RWPE1 (cell line): ENCODE results near the gene GALNT1.
"Not testable (repeated sequence)": the region's sequence is repeated elsewhere in the genome, so short reads cannot be mapped to it uniquely, and the experiment has no call there.

Source experiments
- CTCF ChIA-PET: fragments of 350-600 bp; sonication (Branson Sonifier 250); formaldehyde crosslinking; extraction: SDS; loops from one replicate; lab custom pipeline; 2021; lab: Yijun Ruan, JAX
- POLR2A ChIA-PET: fragments of 400-600 bp; formaldehyde crosslinking; extraction: SDS; loops from one replicate; lab custom pipeline; 2020; ENCODE audit warnings: antibody characterized with exemption; ENCODE audit not compliant: low non-redundant PET; lab: Yijun Ruan, JAX
- DNase-seq: peaks from one replicate; pipeline ENCODE4 v3.0.0; 2012; ENCODE audit warnings: low spot score
- H3K27ac ChIP-seq: fragments of 450-650 bp; 2 replicates; pipeline ENCODE4 v1.5.1; 2017
- CTCF ChIP-seq: fragments of 450-650 bp; conservative IDR thresholded peaks from 2 replicates; pipeline ENCODE4 v1.5.1; 2017; ENCODE audit warnings: low read depth, mild to moderate bottlenecking

GALNT1 gene

GRCh38 chr18:35553300-35553699 is 28.2 kb upstream of the GALNT1 start:
- H3K27ac ChIP-seq, result no peak overlapping the region
- ChIA-PET CTCF (no interaction called here), POLR2A (no interaction called here)
- TF ChIP-seq CTCF, result no peak
- no peak for DNase-seq

- DNase-seq, H3K27ac ChIP-seq, CTCF ChIA-PET, POLR2A ChIA-PET: not testable (repeated sequence)
These were observed 26.0 kb upstream of the GALNT1 start for GRCh38 chr18:35555538-35555937.

GRCh38 chr18:35559867-35560266 is 21.7 kb upstream of the GALNT1 start:
- DNase-seq, result no peak
- no peak overlapping the region for H3K27ac ChIP-seq
- ChIA-PET POLR2A (no interaction called here), CTCF (no interaction called here)
- no peak for TF ChIP-seq CTCF

GRCh38 chr18:35564795-35565453 is 16.6 kb upstream of the GALNT1 start:
- CTCF ChIA-PET, result no interaction called here
- no peak for DNase-seq
- TF ChIP-seq CTCF, result no peak
- H3K27ac ChIP-seq, result no peak overlapping the region
- POLR2A ChIA-PET, result no interaction called here

- TF ChIP-seq CTCF, result no peak
- POLR2A ChIA-PET, result no interaction called here
- DNase-seq, result no peak
- CTCF ChIA-PET, result no interaction called here
- no peak overlapping the region for H3K27ac ChIP-seq
These were observed 15.5 kb upstream of the GALNT1 start for GRCh38 chr18:35566019-35566418.

GRCh38 chr18:35570182-35570581 is 11.4 kb upstream of the GALNT1 start:
- ChIA-PET POLR2A (no interaction called here), CTCF (no interaction called here)
- no peak for TF ChIP-seq CTCF
- H3K27ac ChIP-seq, result no peak overlapping the region
- no peak for DNase-seq

GRCh38 chr18:35571138-35571537 is 10.4 kb upstream of the GALNT1 start:
- no peak overlapping the region for H3K27ac ChIP-seq
- no peak for TF ChIP-seq CTCF
- CTCF ChIA-PET, result no interaction called here
- POLR2A ChIA-PET, result no interaction called here
- no peak for DNase-seq
